ENCODE measurements around the gene MACROD2.

MACROD2 gene

DNA sequence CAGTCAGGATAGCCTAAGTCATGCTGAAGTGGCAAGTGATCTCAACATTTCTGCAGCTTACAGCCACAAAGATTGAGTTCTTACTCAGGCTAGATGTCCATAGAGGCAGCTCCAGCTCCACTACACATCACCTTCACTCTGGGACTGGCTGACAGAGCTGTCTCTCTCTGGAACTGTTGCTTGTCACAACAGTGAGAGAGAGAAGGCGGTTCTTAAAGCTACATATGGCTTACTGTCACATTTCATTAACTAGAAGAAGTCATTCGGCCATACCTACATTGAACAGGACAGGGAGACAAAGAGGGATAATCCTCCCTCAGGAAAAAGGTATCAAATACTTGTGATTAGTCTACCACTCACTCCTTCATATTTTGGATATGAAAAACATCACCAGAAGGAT is 1257.0 kb downstream of the MACROD2 start:
- no peak for DNase-seq (ENCODE audit: low read depth, low spot score)

DNA sequence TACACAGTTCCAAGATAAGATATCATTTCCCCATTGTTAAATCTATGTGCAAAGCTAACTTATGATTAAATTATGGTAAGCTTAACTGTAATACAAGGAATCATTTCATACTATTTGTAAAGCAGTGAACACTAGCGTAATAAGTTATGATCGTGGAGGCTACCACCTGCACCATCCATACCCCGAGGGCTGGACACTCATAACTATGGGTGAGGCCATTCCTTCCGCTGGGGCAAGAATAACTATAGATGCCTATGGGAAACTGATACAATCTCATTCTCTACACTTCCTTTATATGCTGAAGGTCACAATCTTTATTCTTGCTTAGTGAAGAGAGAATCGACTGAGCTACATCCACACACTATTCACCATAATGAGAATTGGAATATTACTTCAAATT is 1258.1 kb downstream of the MACROD2 start:
- DNase-seq (ENCODE audit: low read depth, low spot score): no peak

DNA sequence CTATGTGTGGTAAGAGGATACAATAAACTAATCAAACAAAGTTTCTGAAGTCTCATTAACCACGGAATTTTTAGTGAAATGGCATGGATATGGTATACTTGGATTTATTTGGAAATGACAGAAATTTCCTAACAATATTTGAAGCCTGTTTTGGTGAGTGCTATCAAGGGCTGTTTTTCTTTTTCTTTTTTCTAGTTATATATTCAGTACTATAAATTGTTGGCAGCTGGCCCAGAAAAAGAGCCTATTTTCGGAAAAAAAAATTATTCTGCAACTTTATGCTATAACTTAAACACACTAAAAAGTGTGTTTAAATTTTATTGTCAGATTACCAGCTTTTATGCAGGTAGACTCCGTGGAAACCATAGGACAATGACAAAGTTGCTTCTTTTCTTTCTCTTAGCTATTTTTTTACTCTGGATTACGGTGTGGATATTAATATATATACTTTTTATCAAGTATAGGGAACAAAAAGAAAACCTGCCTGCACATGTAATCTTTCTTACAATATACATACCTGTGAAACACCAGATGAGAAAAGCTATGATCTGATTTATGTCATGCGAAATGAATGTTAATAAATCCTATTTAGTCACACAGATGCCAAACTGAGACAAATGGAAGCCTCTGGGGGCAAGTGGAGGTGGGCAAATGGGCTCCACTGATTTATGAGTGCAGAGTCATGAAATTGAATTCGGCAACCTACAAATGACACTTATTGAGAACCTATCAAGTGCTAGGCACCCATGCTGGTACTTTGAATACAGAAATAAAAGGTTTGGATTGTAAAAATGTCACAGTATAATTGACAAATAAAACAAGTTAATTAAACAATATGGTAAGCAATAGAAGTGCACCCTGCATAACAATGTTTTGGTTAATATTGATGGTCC is 1261.6 kb downstream of the MACROD2 start:
- no peak for DNase-seq (ENCODE audit: low read depth, low spot score)

DNA sequence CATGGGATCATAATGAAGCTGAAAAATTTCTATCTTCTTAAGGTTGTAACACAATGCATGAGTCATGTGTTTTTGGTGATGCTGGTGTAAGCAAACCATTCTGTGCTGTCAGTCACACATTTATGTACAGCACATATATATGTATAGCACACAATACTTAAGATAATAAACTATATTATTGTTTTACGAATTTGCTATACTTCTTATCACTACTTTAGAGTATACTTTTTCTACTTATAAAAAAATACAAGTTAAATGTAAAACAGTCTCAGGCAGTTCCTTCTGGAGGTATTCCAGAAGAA is 1262.2 kb downstream of the MACROD2 start:
- no peak for DNase-seq (ENCODE audit: low read depth, low spot score)

DNA sequence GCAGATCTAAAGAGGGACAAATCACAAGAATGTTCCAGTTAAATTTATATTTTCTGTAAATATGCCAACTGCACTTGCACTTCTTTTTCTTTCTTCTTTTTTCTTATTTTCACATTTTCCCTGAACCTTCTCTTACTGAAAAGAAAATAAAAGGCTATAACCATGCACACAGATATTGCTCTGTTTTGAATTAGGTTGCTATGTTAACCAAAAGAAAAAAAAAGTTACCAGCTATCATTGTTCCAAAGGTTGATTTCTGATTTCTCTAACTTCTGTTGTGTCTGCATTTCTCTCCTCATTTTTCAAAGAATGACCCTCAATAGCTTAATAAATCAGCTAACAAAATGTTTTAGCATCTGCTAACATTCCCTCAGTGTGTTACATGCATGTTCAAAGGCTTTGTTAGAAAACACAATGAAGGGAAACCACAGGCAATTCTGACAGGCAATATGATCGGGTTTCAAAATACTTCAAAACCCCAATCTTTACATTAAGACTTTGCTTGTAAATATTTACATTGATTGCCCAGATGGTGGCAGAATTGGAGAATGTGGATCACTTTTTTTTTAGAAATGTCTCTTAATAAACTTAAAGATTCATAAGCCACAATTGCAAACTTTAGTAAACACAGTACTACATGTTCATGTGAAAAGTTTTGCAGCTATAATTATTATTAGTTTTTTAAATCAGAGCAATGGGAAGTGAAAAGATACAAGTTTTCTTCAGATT is 1270.4 kb downstream of the MACROD2 start:
- DNase-seq (ENCODE audit: low read depth, low spot score): no peak

DNA sequence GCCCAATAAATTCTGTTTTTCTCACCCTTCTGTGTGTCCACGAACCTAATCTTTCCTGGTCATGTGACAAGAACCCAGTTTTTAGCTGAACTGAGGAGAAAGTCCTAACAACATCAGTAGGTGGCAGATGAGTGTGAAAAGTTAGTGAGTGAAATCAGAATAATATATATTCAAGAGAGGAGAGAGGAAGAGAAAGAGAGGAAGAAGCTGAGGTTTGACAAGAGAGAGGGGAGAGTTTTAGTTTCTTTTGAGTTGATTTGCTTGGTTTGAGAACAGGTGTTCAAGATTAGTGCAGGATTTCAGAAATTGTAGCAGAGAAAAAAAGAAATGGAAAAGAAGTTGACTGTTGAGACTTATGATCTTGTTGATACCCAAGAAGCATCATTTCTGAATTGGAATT is 1272.6 kb downstream of the MACROD2 start:
- no peak for DNase-seq (ENCODE audit: low read depth, low spot score)

DNA sequence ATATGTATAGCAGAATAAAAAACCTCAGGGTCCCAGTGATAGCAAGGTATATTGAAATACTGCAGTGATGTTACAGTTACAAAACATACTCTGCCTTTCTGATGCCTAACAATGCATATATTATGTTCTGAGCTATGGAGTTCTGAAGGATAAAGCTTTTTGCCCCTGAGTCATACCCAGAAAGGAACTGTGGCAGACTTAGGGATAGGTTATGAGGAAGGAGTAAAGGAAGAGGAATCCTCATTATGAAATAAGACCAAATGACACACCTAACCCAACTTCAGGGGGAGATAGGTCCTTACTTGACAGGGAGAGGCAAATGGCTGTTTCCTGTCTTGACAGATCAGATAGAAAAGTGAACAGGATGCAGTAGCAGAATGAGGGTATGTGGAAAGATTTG is 1282.7 kb downstream of the MACROD2 start:
- no peak for DNase-seq (ENCODE audit: low read depth, low spot score)

DNA sequence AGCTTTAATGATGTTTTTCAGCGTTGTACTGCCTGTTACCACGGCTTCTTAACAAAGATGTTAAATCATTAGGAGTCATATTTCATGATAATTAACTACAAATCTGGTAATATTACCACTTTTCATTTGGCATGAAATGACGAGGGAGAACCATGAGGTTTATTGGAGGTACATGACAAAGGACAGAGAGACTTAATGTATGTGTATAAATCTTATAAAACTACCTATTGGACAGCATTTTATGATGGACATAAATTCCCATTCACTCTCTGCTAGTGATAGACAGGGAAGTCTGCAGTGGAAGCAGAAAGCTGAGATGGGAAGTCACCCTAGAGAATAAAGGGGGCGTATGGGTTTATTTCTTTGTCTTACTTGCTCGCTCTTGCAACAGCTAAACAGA is 1292.0 kb downstream of the MACROD2 start:
- DNase-seq (ENCODE audit: low read depth, low spot score): no peak

DNA sequence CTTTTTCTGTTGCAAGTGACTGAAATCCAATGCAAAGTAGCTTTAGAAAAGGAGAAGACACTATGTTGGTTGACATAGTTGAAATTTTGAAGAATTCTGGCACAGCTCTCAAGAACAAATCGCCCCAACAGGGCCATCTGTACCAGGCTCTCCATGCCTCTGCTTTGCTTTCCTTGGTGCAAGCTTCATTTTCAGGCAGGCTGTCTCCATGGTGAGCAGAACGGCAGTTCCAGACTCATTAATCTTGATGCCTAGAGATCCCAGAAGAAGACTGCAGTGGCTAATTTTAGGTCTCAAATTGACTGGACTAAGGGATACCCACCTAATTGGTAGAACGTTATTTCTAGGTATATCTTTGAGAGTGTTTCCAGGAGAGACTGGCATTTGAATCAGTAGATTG is 1292.8 kb downstream of the MACROD2 start:
- no peak for DNase-seq (ENCODE audit: low read depth, low spot score)

DNA sequence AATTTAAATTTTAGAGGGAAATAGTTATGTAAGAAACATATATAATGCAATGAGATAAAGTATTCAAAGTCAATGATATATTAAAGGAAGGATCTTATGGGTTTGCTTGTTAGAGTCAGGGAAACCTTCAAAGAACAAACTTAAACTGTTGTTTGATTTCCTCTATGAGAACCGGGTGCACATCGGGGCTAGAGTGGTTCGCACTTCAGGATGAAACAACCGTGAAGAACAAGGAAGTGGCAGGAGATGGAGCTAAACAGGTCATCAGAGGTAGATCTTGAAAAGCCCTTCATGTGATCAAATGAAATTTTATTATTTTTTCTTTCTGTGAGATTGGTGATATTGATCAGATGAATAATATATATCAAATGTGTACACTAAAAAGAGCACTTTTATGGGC is 1294.0 kb downstream of the MACROD2 start:
- DNase-seq (ENCODE audit: low read depth, low spot score): no peak

DNA sequence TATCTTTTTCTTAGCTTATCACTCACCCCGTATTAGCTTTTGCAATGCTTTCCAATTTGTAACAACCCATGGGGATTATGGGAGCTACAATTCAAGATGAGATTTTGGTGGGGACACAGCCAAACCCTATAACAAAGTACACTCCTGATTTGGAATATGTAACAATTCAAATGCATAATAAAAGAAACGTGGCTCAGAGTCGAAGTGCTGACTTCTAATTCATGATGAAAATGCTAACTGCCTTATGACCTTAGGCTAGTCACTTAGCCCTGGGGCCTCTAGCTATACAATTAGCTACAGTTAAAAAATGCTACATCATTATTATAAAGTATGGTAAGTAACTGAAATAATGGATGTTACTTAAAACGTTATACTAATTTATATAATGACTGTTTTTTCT is 1297.1 kb downstream of the MACROD2 start:
- DNase-seq (ENCODE audit: low read depth, low spot score): no peak

DNA sequence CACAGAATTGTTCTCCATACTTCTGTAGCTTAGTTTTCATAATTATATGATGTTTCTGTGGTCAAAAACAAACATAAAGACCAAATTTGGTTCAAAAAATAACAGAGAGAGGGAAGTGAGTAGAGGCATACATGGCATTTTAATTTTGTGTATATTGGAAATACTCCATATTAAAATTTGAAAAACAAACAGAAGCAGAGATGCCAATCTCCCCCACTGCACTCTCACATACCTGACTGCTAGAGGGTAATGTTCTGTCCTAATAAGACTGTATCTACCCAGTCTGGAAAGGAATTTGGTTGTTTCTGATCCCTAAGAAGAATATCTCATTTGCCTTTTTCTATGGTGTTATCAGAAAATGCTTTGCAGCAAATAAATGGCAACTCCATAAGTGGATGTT is 1301.1 kb downstream of the MACROD2 start:
- DNase-seq (ENCODE audit: low read depth, low spot score): no peak

DNA sequence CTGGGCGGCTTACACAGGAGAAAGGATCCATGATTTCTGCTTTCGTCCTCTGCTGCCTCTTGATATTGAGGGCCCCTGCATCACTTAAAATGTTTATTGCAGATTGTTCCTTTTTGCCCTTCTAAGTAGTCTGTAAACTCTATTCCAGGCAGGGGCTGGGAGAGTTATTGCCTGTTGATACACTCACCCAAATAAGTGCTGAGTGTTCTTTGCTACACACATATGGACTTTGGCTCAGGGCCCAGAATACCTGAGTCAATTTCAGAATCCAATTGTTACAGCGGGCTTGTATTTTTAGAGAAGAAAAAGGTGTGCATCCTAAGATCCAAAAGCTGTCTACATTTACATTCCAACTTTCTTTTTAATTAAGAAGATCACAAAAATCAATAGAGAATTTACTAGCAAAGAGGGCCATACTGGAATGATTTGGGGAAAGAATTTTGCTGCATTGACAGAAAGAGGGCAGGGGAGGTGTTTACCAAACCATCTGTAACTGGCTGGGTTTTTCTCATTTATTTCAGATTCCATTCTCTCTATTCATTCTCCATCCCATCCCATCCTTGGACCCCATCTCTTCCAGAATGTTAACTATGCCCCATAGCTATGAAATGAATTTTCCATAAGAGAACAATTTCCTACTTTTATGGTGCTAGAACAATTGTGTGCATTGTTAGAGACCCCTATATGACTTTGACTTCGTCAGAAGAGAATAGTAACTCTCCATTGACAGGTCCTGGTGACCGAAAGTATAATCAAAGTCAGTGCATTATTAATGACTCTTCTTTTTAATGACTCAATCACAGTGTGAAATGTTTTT is 1302.0 kb downstream of the MACROD2 start:
- DNase-seq (ENCODE audit: low read depth, low spot score): no peak

DNA sequence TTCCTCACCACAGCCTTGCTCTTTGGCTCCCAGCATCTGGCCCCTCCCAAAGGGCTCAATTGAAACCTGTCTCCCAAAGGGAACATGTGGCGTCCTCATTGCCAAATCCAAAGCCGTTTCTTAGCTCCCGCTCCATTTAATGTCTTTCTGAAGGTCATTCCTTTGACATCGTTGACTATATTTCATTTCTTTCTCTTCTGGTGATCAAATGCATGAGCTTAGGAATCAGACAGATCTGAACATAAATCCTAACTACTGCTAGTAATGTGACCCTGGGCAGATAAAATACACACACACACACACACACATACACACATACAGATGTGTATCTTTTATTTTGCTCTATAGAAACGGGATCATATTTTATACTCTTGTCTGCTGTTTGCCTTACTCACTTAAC is 1306.8 kb downstream of the MACROD2 start:
- DNase-seq (ENCODE audit: low read depth, low spot score): no peak

DNA sequence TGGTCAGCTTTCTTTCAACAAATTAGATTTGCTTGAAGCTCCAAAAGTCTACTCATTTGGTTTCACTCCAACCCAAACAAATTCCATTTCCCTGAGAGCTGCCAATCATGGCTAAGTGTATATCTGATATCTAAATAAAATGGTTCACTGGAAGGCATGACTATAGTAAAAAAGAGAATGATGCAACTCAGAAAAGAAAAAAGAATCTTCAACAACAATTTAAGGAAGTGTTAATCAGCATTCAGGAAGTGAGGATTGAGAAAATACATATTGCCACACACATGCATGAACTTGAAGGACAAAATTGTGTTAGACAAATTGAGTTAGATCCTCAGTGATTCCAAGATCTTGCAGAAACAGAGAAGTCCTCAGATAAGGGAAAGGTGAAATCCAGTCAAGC is 1315.0 kb downstream of the MACROD2 start:
- no peak for DNase-seq (ENCODE audit: low read depth, low spot score)

DNA sequence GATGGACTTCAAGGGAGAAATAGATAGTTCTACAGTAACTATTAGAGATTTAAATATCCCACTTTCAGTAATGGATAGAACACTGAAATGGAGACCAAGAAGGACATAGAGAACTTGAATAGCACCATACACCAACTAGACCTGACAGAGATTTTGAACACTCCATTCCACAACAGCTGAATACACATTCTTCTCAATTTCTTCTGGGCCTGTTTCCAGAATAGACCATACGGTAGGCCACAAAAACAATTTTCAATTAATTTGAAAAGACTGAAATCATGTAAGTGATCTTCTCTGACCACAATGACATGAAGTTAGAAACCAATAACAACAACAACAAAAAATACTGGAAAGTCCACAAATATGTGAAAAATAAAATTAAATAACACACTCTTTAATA is 1321.2 kb downstream of the MACROD2 start:
- no peak for DNase-seq (ENCODE audit: low read depth, low spot score)

DNA sequence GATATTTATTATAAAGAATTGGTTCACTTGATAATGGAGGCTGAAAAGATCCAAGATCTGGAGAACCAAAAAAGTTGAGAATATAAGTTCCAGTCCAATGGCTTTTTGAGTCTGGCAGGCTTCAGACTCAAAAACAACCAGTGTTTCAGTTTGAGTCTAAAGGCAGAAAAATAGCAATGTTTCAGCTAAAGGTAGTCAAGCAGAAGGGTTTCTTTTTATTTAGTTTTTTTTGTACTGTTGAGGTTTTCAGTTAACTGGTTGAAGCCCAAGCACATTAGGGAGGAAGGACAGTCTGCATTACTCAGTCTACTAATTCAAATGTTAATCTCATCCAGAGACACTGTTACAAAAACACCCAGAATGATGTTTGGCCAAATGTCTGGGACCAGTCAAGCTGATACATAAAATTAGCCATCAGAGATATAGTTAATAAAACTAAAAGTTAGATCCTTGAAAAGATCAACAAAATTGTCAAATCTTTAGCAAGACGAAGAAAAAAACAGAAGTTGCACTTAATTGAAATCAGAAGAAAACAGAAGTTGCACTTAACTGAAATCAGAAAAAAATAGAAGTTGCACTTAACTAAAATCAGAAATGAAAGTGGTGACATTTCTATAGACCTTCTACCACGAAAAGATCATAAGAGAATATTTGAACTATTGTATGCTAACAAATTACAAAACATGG is 1322.4 kb downstream of the MACROD2 start:
- no peak for DNase-seq (ENCODE audit: low read depth, low spot score)

DNA sequence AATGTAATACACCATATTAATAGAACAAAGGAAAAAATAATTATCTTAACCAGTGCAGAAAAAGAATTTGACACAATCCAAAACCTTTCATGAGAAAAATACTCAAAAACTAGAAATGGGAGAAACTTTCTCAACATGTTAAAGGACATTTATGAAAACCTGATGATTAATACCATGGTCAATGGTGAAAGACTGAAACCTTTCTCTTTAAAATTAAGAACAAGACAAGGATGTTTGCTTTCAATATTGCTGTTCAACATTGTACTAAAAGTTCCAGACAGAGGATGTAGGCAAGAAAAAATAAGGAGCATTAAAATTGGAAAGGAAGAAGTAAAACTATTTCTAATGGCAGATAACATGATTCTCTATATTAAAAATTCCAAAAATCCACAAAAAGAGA is 1323.4 kb downstream of the MACROD2 start:
- DNase-seq (ENCODE audit: low read depth, low spot score): no peak

DNA sequence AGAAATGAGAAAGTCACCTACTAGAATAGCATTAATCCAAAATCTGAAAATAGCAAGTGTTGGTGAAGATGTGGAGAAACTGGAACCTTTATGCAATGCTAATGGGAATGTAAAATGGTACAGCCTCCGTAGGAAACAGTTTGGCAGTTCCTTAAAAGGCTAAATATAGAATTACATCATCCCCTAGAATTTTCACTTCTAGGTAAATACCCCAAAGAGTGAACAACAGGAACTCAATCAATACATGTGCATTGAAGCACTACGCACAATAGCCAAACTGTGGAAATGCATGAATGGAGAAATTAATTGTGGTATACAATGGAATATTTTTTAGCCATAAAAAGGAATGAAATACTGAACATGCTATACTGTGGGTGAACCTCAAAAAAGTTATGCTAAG is 1324.1 kb downstream of the MACROD2 start:
- DNase-seq (ENCODE audit: low read depth, low spot score): no peak

DNA sequence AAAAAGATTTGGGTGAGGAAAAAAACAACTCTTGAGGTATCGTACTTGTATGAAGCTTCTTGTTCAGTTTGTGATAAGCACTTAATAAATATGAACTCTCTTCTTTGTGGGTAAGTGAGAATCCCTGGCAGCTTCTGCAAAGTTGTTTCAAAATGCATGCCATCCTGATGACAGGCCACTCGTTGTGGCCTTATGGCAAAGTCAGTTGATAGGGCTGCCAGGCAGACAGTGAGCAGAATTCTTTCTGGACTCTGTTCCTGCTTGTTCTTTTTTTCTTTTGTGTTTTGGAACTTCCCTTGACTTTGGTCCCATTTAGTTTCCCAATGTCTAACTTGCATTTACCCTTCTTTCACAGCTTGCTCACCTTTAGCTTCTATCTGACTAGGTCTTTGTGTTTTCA is 1325.6 kb downstream of the MACROD2 start:
- DNase-seq (ENCODE audit: low read depth, low spot score): no peak

DNA sequence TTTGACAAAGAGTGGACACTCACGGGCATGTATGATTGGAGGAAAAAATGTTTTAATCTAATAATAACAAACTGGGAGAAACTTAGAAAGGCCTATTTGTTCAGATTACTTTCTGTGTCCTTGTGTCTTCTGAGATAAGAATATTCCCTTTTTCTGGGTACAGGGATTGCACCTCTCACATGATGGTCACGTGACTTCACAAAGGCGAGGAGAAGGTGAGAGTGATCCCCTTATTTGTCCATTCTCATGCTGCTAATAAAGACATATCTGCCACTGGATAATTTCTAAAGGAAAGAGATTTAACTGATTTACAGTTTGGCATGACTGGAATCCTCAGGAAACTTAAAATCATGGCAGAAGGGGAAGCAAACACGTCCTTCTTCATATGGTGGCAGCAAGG is 1331.8 kb downstream of the MACROD2 start:
- DNase-seq (ENCODE audit: low read depth, low spot score): no peak

DNA sequence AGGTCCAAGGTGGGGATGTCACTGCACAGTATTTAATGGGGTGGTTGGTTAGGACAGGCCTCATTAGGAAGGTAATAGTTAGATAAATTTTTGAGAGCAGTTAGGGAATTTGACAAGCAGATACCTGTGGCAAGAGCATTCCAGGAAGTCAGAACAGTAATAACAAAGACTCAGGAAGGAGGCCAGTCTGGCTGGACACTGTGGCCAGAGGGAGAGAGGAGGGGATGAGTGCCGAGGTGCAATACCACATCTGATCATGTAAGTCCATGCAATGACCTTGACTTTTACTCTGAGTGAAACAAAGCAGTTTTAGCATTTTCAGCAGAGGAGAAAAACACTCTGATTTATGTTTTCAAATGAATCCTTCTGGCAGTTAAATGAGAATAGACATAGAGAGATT is 1332.8 kb downstream of the MACROD2 start:
- no peak for DNase-seq (ENCODE audit: low read depth, low spot score)
